Activated naive CD4-positive, alpha-beta T cell treated with anti-CD3 and anti-CD28 coated beads, Interleukin-2, amount 10 ng/mL, durations not matched to agents 7 days and 5 days (primary cell): Measurements from ENCODE around the gene PSMD7.

Experiments used
- CTCF ChIA-PET: fragments of 350-600 bp; sonication (Branson Sonifier 250); formaldehyde crosslinking; loops from one replicate; lab custom pipeline; 2021; ENCODE audit warnings: antibody characterized with exemption; lab: Charles Lee
- DNase-seq: peaks from one replicate; pipeline ENCODE4 v3.0.0-alpha.2; 2020
- H3K27ac Mint-ChIP-seq: one replicate; pipeline ENCODE4 v1.8.0; 2021; ENCODE audit warnings: mild to moderate bottlenecking, moderate library complexity, mixed read lengths
- H3K27me3 Mint-ChIP-seq: one replicate; pipeline ENCODE4 v1.8.0; 2021; ENCODE audit warnings: mild to moderate bottlenecking, mixed read lengths
- H3K36me3 Mint-ChIP-seq: one replicate; pipeline ENCODE4 v1.8.0; 2021; ENCODE audit warnings: mixed read lengths
- H3K4me1 Mint-ChIP-seq: one replicate; pipeline ENCODE4 v1.8.0; 2021; ENCODE audit warnings: mixed read lengths
- H3K4me3 Mint-ChIP-seq: one replicate; pipeline ENCODE4 v1.8.0; 2021; ENCODE audit warnings: mild to moderate bottlenecking, moderate library complexity, mixed read lengths
- H3K9me3 Mint-ChIP-seq: one replicate; pipeline ENCODE4 v1.8.0; 2021; ENCODE audit warnings: mixed read lengths

PSMD7 gene

GRCh38 chr16:74279805-74280204 lies 16.8 kb upstream of the PSMD7 start:
- H3K36me3 Mint-ChIP-seq = no peaks in the 10 kb centered on the region
- no peak overlapping the region for H3K27ac Mint-ChIP-seq
- H3K4me1 Mint-ChIP-seq = peaks cover 6% of the 10 kb centered on the region
- no peak overlapping the region for H3K4me3 Mint-ChIP-seq
- H3K27me3 Mint-ChIP-seq = peaks cover 26% of the 10 kb centered on the region
- H3K9me3 Mint-ChIP-seq = peaks cover 5% of the 10 kb centered on the region
- no peak for DNase-seq
- CTCF ChIA-PET = no interaction called here

GRCh38 chr16:74280448-74280847 lies 16.2 kb upstream of the PSMD7 start:
- no peak for DNase-seq
- Mint-ChIP-seq H3K4me3 (no peak overlapping the region), H3K27me3 (peaks cover 26% of the 10 kb centered on the region), H3K9me3 (peaks cover 5% of the 10 kb centered on the region), H3K27ac (no peak overlapping the region), H3K36me3 (no peaks in the 10 kb centered on the region), H3K4me1 (peaks cover 6% of the 10 kb centered on the region)
- CTCF ChIA-PET = no interaction called here

- Mint-ChIP-seq H3K4me1 (peaks cover 6% of the 10 kb centered on the region), H3K4me3 (no peak overlapping the region), H3K27me3 (peaks cover 18% of the 10 kb centered on the region), H3K9me3 (peaks cover 5% of the 10 kb centered on the region), H3K36me3 (no peaks in the 10 kb centered on the region), H3K27ac (no peak overlapping the region)
- DNase-seq = no peak
- CTCF ChIA-PET = no interaction called here
Observed at GRCh38 chr16:74281300-74281699, 15.3 kb upstream of the PSMD7 start.

- peaks cover 6% of the 10 kb centered on the region for H3K4me1 Mint-ChIP-seq
- H3K27ac Mint-ChIP-seq = no peak overlapping the region
- no peak for DNase-seq
- H3K9me3 Mint-ChIP-seq = peaks cover 5% of the 10 kb centered on the region
- CTCF ChIA-PET = no interaction called here
- no peak overlapping the region for H3K4me3 Mint-ChIP-seq
- H3K36me3 Mint-ChIP-seq = no peaks in the 10 kb centered on the region
- peaks cover 5% of the 10 kb centered on the region for H3K27me3 Mint-ChIP-seq
Observed at GRCh38 chr16:74283716-74284115, 12.9 kb upstream of the PSMD7 start.

- Mint-ChIP-seq H3K27me3 (no peaks in the 10 kb centered on the region), H3K4me3 (no peak overlapping the region)
Observed at GRCh38 chr16:74288065-74288464, 8.5 kb upstream of the PSMD7 start.

GRCh38 chr16:74290356-74290755 lies 6.3 kb upstream of the PSMD7 start:
- H3K36me3 Mint-ChIP-seq = peaks cover 5% of the 10 kb centered on the region
- H3K4me1 Mint-ChIP-seq = peaks cover 6% of the 10 kb centered on the region
- H3K9me3 Mint-ChIP-seq = peaks cover 6% of the 10 kb centered on the region
- H3K4me3 Mint-ChIP-seq = no peak overlapping the region
- DNase-seq = no peak
- H3K27me3 Mint-ChIP-seq = no peaks in the 10 kb centered on the region
- CTCF ChIA-PET = no interaction called here
- no peak overlapping the region for H3K27ac Mint-ChIP-seq

More at GRCh38 chr16:74288065-74288464, 8.5 kb upstream of the PSMD7 start:
- no peaks in the 10 kb centered on the region for H3K4me1 Mint-ChIP-seq
- H3K27ac Mint-ChIP-seq = no peak overlapping the region
- H3K9me3 Mint-ChIP-seq = peaks cover 6% of the 10 kb centered on the region
- peaks cover 5% of the 10 kb centered on the region for H3K36me3 Mint-ChIP-seq
- DNase-seq = no peak
- CTCF ChIA-PET = no interaction called here

- H3K9me3 Mint-ChIP-seq = peaks cover 6% of the 10 kb centered on the region
- H3K27ac Mint-ChIP-seq = no peak overlapping the region
- peaks cover 7% of the 10 kb centered on the region for H3K36me3 Mint-ChIP-seq
- H3K4me1 Mint-ChIP-seq = peaks cover 13% of the 10 kb centered on the region
- no peak for DNase-seq
- CTCF ChIA-PET = no interaction called here
- no peak overlapping the region for H3K4me3 Mint-ChIP-seq
- no peaks in the 10 kb centered on the region for H3K27me3 Mint-ChIP-seq
Observed at GRCh38 chr16:74291176-74291575, 5.4 kb upstream of the PSMD7 start.

GRCh38 chr16:74291577-74292208 lies 4.9 kb upstream of the PSMD7 start:
- Mint-ChIP-seq H3K9me3 (peaks cover 6% of the 10 kb centered on the region), H3K36me3 (peaks cover 7% of the 10 kb centered on the region), H3K27me3 (no peaks in the 10 kb centered on the region), H3K4me1 (peaks cover 14% of the 10 kb centered on the region), H3K27ac (no peak overlapping the region), H3K4me3 (no peak overlapping the region)
- no peak for DNase-seq
- CTCF ChIA-PET = interaction anchor here (0.6 to 1.0 kb wide), 2 partner anchors 17 to 18 kb away, joined by 3 to 4 read pairs; no protein-coding TSS in a partner anchor

- H3K27ac Mint-ChIP-seq = peak overlapping the region; percentile 93
- H3K4me3 Mint-ChIP-seq = peak overlapping the region; percentile 94
- H3K36me3 Mint-ChIP-seq = peaks cover 27% of the 10 kb centered on the region
- peaks cover 36% of the 10 kb centered on the region for H3K4me1 Mint-ChIP-seq
- no peak for DNase-seq
- H3K27me3 Mint-ChIP-seq = no peaks in the 10 kb centered on the region
- peaks cover 6% of the 10 kb centered on the region for H3K9me3 Mint-ChIP-seq
- CTCF ChIA-PET = no interaction called here
Observed at GRCh38 chr16:74296104-74296431, 546 bp upstream of the PSMD7 start.

- DNase-seq = peak; percentile 56
- Mint-ChIP-seq H3K4me1 (peaks cover 36% of the 10 kb centered on the region), H3K27me3 (no peaks in the 10 kb centered on the region), H3K4me3 (peak overlapping the region; percentile 94), H3K9me3 (no peaks in the 10 kb centered on the region), H3K27ac (peak overlapping the region; percentile 93), H3K36me3 (peaks cover 34% of the 10 kb centered on the region)
- CTCF ChIA-PET = interaction anchor here (1.0 to 3.3 kb wide), 2 partner anchors 8 to 11 kb away, joined by 5 to 15 read pairs; no protein-coding TSS in a partner anchor
Observed at GRCh38 chr16:74297145-74297665, 591 bp downstream of the PSMD7 start.

GRCh38 chr16:74298104-74298503 lies 1.5 kb downstream of the PSMD7 start:
- H3K27ac Mint-ChIP-seq = peak overlapping the region; percentile 93
- no peaks in the 10 kb centered on the region for H3K27me3 Mint-ChIP-seq
- peak overlapping the region; percentile 94 for H3K4me3 Mint-ChIP-seq
- CTCF ChIA-PET = interaction anchor here (3.3 kb wide), 1 partner anchor 10 kb away, joined by 15 read pairs; no protein-coding TSS in a partner anchor
- H3K4me1 Mint-ChIP-seq = peaks cover 36% of the 10 kb centered on the region
- no peaks in the 10 kb centered on the region for H3K9me3 Mint-ChIP-seq
- no peak for DNase-seq
- peaks cover 41% of the 10 kb centered on the region for H3K36me3 Mint-ChIP-seq

- Mint-ChIP-seq H3K36me3 (peaks cover 73% of the 10 kb centered on the region), H3K4me3 (no peak overlapping the region), H3K27me3 (no peaks in the 10 kb centered on the region), H3K27ac (no peak overlapping the region), H3K4me1 (peaks cover 22% of the 10 kb centered on the region), H3K9me3 (no peaks in the 10 kb centered on the region)
- CTCF ChIA-PET = no interaction called here
- no peak for DNase-seq
Observed at GRCh38 chr16:74302341-74302740, 5.7 kb downstream of the PSMD7 start.

GRCh38 chr16:74304164-74304834 lies 7.7 kb downstream of the PSMD7 start:
- Mint-ChIP-seq H3K27me3 (no peaks in the 10 kb centered on the region), H3K27ac (no peak overlapping the region), H3K36me3 (peaks cover 66% of the 10 kb centered on the region), H3K9me3 (no peaks in the 10 kb centered on the region), H3K4me3 (no peak overlapping the region), H3K4me1 (peaks cover 7% of the 10 kb centered on the region)
- CTCF ChIA-PET = interaction anchor here (0.8 to 1.6 kb wide), 3 partner anchors 11 to 336 kb away, joined by 3 to 5 read pairs (median 3); no protein-coding TSS in a partner anchor
- DNase-seq = no peak

- H3K27ac Mint-ChIP-seq = no peak overlapping the region
- H3K27me3 Mint-ChIP-seq = no peaks in the 10 kb centered on the region
- H3K4me3 Mint-ChIP-seq = no peak overlapping the region
- H3K9me3 Mint-ChIP-seq = no peaks in the 10 kb centered on the region
- peaks cover 62% of the 10 kb centered on the region for H3K36me3 Mint-ChIP-seq
- no peak for DNase-seq
- H3K4me1 Mint-ChIP-seq = peaks cover 3% of the 10 kb centered on the region
- CTCF ChIA-PET = interaction anchor here (0.8 to 1.6 kb wide), 3 partner anchors 11 to 335 kb away, joined by 3 to 5 read pairs (median 3); no protein-coding TSS in a partner anchor
Observed at GRCh38 chr16:74304835-74305176, 8.2 kb downstream of the PSMD7 start.
